SK-N-SH treated with all-trans-retinoic acid at 6 μM for 48 hours (cell line): Measurements from ENCODE around the gene ADORA3.

Source experiments
- ZFP3 ChIP-seq: fragments of 250-450 bp; sonication (Bioruptor Pico); IDR thresholded peaks from 2 replicates; pipeline ENCODE4 v1.5.0; 2020; ENCODE audit warnings: mild to moderate bottlenecking, moderate library complexity
- ZNF565 ChIP-seq: fragments of 450-650 bp; formaldehyde crosslinking; conservative IDR thresholded peaks from 2 replicates; pipeline ENCODE4 v1.5.0; 2020; ENCODE audit warnings: low read depth, mild to moderate bottlenecking, moderate library complexity

GRCh38 chr1:111506561-111506960 is 3.1 kb upstream of the ADORA3 start:
- TF ChIP-seq ZNF565: no peak
- TF ChIP-seq ZFP3: no peak
